ENCODE data around the gene IQSEC1. TPM values are rescaled to one million over a fixed set of nuclear protein-coding genes. Genes with fewer than 3 reads are reported as not detected.
A peak's percentile ranks its signal among the peaks of the same experiment; 100 is the strongest.

The IQSEC1 gene
- polyA plus RNA-seq, 4 donors: 1.1 to 24.8 (median 7.8) TPM

DNA sequence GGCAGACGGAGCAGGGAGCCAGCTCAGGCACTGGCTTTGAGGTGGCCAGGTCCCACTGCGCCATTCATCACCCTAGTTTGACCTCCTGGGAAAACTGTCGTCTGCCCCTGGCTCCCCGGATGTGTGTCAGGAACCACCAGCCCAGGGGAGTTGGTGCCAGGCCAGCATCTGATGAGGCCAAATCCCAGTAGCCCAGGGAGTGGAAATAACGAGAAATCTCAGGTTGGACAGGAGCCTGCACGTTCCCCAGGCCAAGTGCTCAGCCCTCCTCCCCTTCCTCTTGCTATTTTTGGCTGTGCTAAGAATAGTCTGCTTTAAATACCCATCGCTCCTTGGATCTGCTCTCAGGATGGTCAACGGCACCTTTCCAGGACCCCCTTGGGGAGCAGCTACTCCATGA, 138.8 kb downstream of the IQSEC1 start:
- no peak for FAIRE-seq
- peaks cover under 1 to 93% (median 4%) of the 10 kb centered on the region in 3 donors for H3K36me3 ChIP-seq (ENCODE audit: control insufficient read depth in 3 of 3, insufficient read depth in 2 of 3, low read depth in 1 of 3, low read length in 3 of 3)
- no peaks in the 10 kb centered on the region for H3K27me3 ChIP-seq (ENCODE audit: control insufficient read depth in 3 of 3, insufficient read depth in 3 of 3, low read length in 3 of 3)
- WGBS, 3 donors: 70 to 81% (median 80%) methylated on average over 7 to 8 of the region's 8 CpGs
- H3K4me1 ChIP-seq (ENCODE audit: control insufficient read depth in 3 of 3, insufficient read depth in 2 of 3, low read depth in 1 of 3, low read length in 2 of 3): peaks cover 0 to 14% (median 0%) of the 10 kb centered on the region in 3 donors
- H3K27ac ChIP-seq (ENCODE audit: low read depth in 1 of 3, low read length in 2 of 3): peak overlapping the region in 2 of 3 donors; percentile 22 to 24
- DNase-seq: no peak
- no peak overlapping the region for H3K4me3 ChIP-seq (ENCODE audit: low read depth in 1 of 3, low read length in 3 of 3)
- H3K9me3 ChIP-seq (ENCODE audit: control insufficient read depth in 2 of 2, insufficient read depth in 1 of 2, low read depth in 1 of 2, low read length in 1 of 2): no peaks in the 10 kb centered on the region

DNA sequence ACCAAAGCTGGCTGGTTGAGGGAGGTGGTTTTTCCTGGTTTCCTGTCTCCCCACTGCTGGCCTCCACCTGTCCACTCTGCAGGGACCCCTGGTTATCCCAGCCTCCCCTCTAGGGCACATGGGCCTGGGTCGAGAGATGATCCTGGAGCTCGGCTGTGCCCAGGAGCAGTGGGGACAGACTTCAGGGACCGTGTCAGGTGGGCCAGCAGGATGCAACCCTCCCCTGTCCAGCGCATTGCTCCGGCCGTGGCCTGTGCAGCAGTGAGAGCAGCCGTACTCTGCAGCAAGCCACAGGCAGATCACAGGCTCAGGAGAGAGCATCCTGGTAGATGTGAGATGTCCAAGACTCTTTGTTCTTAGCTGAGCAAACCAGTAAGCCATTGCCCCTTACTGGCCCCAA, 139.3 kb downstream of the IQSEC1 start:
- H3K36me3 ChIP-seq (ENCODE audit: control insufficient read depth in 3 of 3, insufficient read depth in 2 of 3, low read depth in 1 of 3, low read length in 3 of 3): peaks cover 0 to 93% (median 4%) of the 10 kb centered on the region in 3 donors
- no peak overlapping the region for H3K4me3 ChIP-seq (ENCODE audit: low read depth in 1 of 3, low read length in 3 of 3)
- H3K27me3 ChIP-seq (ENCODE audit: control insufficient read depth in 3 of 3, insufficient read depth in 3 of 3, low read length in 3 of 3): no peaks in the 10 kb centered on the region
- H3K27ac ChIP-seq (ENCODE audit: low read depth in 1 of 3, low read length in 2 of 3): peak overlapping the region in 1 of 3 donors; percentile 24
- FAIRE-seq (no peak), DNase-seq (no peak)
- WGBS, 3 donors: 85 to 94% (median 90%) methylated on average over 7 of the region's 7 CpGs
- H3K9me3 ChIP-seq (ENCODE audit: control insufficient read depth in 2 of 2, insufficient read depth in 1 of 2, low read depth in 1 of 2, low read length in 1 of 2): no peaks in the 10 kb centered on the region
- peaks cover 0 to 9% (median 0%) of the 10 kb centered on the region in 3 donors for H3K4me1 ChIP-seq (ENCODE audit: control insufficient read depth in 3 of 3, insufficient read depth in 2 of 3, low read depth in 1 of 3, low read length in 2 of 3)

DNA sequence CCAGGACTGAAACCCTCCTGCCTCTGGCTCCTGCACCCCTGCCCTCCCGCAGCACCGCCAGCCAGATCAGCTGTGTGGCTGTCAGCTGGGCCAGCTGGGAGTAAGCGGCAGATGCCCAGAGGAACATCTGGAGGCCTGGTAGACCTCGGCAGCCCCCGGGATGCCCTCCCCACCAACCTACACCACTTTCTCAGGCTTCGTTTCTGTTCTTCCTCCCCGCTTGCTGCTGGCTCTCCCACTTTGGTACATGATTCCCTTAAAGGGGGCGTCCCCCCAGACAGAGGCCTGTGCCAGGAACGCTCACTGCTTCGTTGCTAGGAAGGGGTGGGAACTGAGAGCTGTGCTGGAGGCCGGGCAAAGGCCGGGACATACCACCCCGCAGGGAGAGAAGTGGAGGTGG, 140.5 kb downstream of the IQSEC1 start:
- Histone ChIP-seq H3K27ac (ENCODE audit: low read depth in 1 of 3, low read length in 2 of 3) (no peak overlapping the region), H3K4me3 (ENCODE audit: low read depth in 1 of 3, low read length in 3 of 3) (no peak overlapping the region), H3K9me3 (ENCODE audit: control insufficient read depth in 2 of 2, insufficient read depth in 1 of 2, low read depth in 1 of 2, low read length in 1 of 2) (no peaks in the 10 kb centered on the region), H3K36me3 (ENCODE audit: control insufficient read depth in 3 of 3, insufficient read depth in 2 of 3, low read depth in 1 of 3, low read length in 3 of 3) (peaks cover 0 to 91% (median 4%) of the 10 kb centered on the region in 3 donors), H3K4me1 (ENCODE audit: control insufficient read depth in 3 of 3, insufficient read depth in 2 of 3, low read depth in 1 of 3, low read length in 2 of 3) (peaks cover 0 to 2% (median 0%) of the 10 kb centered on the region in 3 donors), H3K27me3 (ENCODE audit: control insufficient read depth in 3 of 3, insufficient read depth in 3 of 3, low read length in 3 of 3) (no peaks in the 10 kb centered on the region)
- FAIRE-seq (no peak), DNase-seq (no peak)
- 77 to 91% (median 87%) methylated on average over 13 of the region's 13 CpGs for WGBS, 3 donors

DNA sequence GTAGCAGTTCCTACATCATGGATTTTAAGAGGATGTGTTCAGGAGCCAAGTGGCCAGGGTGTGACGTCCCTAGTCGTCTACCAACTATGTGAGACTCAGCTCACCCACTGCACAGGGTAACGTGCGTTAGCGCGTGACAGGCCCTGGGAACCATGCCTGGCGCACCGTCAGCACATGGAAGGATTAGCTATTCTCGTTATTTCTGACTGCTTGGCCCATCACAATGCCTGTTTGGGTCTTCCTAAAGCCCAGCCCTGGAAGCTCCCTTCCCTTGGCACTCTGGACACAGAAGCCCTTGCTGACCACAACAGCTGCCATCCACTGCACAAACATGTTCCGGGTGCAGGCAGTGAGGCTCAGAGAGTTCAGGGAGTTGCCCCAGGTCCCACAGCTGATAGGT, 140.9 kb downstream of the IQSEC1 start:
- DNase-seq: no peak
- Histone ChIP-seq H3K27me3 (ENCODE audit: control insufficient read depth in 3 of 3, insufficient read depth in 3 of 3, low read length in 3 of 3) (no peaks in the 10 kb centered on the region), H3K4me3 (ENCODE audit: low read depth in 1 of 3, low read length in 3 of 3) (no peak overlapping the region), H3K36me3 (ENCODE audit: control insufficient read depth in 3 of 3, insufficient read depth in 2 of 3, low read depth in 1 of 3, low read length in 3 of 3) (peaks cover 0 to 91% (median 4%) of the 10 kb centered on the region in 3 donors), H3K4me1 (ENCODE audit: control insufficient read depth in 3 of 3, insufficient read depth in 2 of 3, low read depth in 1 of 3, low read length in 2 of 3) (no peaks in the 10 kb centered on the region), H3K27ac (ENCODE audit: low read depth in 1 of 3, low read length in 2 of 3) (no peak overlapping the region), H3K9me3 (ENCODE audit: control insufficient read depth in 2 of 2, insufficient read depth in 1 of 2, low read depth in 1 of 2, low read length in 1 of 2) (no peaks in the 10 kb centered on the region)
- no peak for FAIRE-seq
- WGBS, 3 donors: 75 to 84% (median 81%) methylated on average over 10 of the region's 10 CpGs

DNA sequence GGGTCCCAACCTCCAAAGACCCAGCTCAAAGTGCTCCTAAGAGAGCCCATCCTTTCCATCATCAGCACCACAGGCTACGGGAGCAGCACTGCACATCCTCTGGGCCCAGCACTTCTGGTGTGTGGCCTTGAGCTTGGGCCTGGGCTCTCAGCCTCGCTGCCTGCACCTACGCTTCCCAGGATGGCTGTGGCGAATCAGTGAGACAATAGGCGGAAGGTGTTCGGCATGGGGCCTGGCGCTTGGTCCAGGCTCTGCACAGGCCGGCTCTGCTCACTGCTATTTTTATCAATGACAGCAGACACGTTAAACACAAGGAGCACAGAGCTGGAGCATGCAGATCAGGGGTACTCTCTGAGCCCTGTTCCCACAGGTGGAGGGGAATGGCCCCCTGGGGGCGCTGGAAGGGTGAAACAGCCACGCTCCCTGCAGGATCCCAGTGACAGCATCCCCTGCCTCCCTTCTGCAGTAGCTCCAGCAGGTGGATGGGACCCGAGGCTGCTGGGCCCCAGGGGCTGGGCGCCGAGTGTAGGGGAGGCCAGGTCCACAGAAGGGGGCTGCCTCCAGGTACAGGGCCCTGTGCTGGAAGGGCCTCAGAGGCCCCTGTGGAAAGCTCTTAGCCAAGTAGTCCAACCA, 141.8 kb downstream of the IQSEC1 start:
- Histone ChIP-seq H3K27me3 (ENCODE audit: control insufficient read depth in 3 of 3, insufficient read depth in 3 of 3, low read length in 3 of 3) (no peaks in the 10 kb centered on the region), H3K9me3 (ENCODE audit: control insufficient read depth in 2 of 2, insufficient read depth in 1 of 2, low read depth in 1 of 2, low read length in 1 of 2) (no peaks in the 10 kb centered on the region), H3K4me3 (ENCODE audit: low read depth in 1 of 3, low read length in 3 of 3) (no peak overlapping the region), H3K4me1 (ENCODE audit: control insufficient read depth in 3 of 3, insufficient read depth in 2 of 3, low read depth in 1 of 3, low read length in 2 of 3) (no peaks in the 10 kb centered on the region), H3K36me3 (ENCODE audit: control insufficient read depth in 3 of 3, insufficient read depth in 2 of 3, low read depth in 1 of 3, low read length in 3 of 3) (peaks cover 0 to 94% (median 3%) of the 10 kb centered on the region in 3 donors), H3K27ac (ENCODE audit: low read depth in 1 of 3, low read length in 2 of 3) (no peak overlapping the region)
- WGBS, 3 donors: 86 to 88% (median 86%) methylated on average over 14 of the region's 14 CpGs
- DNase-seq (no peak), FAIRE-seq (no peak)

DNA sequence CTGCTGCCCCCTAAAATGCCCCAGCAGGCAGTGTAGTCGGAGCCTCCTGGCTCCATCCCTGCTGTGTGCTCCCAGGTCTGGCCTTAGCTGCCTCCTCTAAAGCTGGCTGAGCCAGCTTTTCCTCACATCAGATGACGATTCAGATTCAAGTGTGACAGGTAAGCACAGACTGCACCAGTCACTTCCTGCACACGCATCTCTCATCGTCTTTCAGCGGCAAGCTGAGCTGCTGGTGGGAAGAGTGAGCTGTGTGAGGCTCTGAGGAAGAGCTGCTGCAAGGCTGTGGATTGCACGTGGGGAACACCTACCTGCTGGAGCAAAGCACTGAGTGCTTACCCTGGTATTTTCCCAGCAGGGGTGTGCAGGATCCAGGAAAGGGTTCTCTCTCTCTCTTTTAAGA, 143.4 kb downstream of the IQSEC1 start:
- Histone ChIP-seq H3K4me1 (ENCODE audit: control insufficient read depth in 3 of 3, insufficient read depth in 2 of 3, low read depth in 1 of 3, low read length in 2 of 3) (no peaks in the 10 kb centered on the region), H3K27ac (ENCODE audit: low read depth in 1 of 3, low read length in 2 of 3) (no peak overlapping the region), H3K9me3 (ENCODE audit: control insufficient read depth in 2 of 2, insufficient read depth in 1 of 2, low read depth in 1 of 2, low read length in 1 of 2) (no peaks in the 10 kb centered on the region), H3K4me3 (ENCODE audit: low read depth in 1 of 3, low read length in 3 of 3) (no peak overlapping the region), H3K27me3 (ENCODE audit: control insufficient read depth in 3 of 3, insufficient read depth in 3 of 3, low read length in 3 of 3) (no peaks in the 10 kb centered on the region), H3K36me3 (ENCODE audit: control insufficient read depth in 3 of 3, insufficient read depth in 2 of 3, low read depth in 1 of 3, low read length in 3 of 3) (peaks cover 0 to 89% (median 0%) of the 10 kb centered on the region in 3 donors)
- 76 to 84% (median 76%) methylated on average over 6 of the region's 6 CpGs for WGBS, 3 donors
- no peak for FAIRE-seq
- DNase-seq: no peak

DNA sequence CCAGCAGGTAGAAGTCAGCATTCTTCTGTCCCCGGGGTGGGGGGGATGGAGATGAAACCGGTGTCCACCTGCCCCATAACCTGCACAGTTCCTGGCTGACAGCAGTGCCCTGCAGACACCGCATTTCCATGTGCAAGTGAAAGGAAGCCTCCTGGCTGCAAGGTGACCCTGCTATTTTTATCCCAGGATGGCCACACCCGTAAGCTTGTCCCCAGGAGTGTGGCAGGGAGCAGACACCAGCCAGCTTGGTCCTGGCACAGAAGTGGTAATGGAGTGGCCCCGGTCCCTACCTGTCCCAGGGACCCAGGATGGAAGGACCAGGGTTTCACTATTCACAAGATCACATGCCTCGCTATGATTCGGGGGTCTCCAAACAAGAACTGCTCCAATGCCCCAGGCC, 146.6 kb downstream of the IQSEC1 start:
- FAIRE-seq (no peak), DNase-seq (no peak)
- no peak overlapping the region for H3K27ac ChIP-seq (ENCODE audit: low read depth in 1 of 3, low read length in 2 of 3)
- H3K9me3 ChIP-seq (ENCODE audit: control insufficient read depth in 2 of 2, insufficient read depth in 1 of 2, low read depth in 1 of 2, low read length in 1 of 2): no peaks in the 10 kb centered on the region
- WGBS, 3 donors: 90 to 94% (median 91%) methylated on average over 7 of the region's 7 CpGs
- no peaks in the 10 kb centered on the region for H3K27me3 ChIP-seq (ENCODE audit: control insufficient read depth in 3 of 3, insufficient read depth in 3 of 3, low read length in 3 of 3)
- H3K4me1 ChIP-seq (ENCODE audit: control insufficient read depth in 3 of 3, insufficient read depth in 2 of 3, low read depth in 1 of 3, low read length in 2 of 3): no peaks in the 10 kb centered on the region
- peaks cover 0 to 89% (median 4%) of the 10 kb centered on the region in 3 donors for H3K36me3 ChIP-seq (ENCODE audit: control insufficient read depth in 3 of 3, insufficient read depth in 2 of 3, low read depth in 1 of 3, low read length in 3 of 3)
- no peak overlapping the region for H3K4me3 ChIP-seq (ENCODE audit: low read depth in 1 of 3, low read length in 3 of 3)

DNA sequence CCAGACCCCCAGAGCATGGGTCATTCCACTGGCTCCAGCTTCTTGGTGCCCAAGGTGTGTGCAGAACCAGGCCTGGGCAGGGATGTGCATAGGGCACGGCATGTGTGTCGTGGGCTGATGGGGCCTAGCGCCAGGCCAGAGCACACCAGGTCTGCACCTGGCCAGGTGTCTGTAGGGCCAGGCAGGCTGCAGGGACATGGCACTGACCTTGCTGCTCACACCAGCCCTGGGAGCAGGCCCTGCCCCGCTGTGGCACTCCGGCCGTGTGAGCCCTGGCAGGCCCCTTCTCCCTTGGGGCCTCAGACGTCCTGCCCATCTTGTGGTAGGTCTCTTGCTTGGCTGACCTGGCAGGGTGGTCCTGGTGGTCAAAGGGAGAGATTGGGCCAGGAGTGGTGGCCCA, 147.6 kb downstream of the IQSEC1 start:
- FAIRE-seq (no peak), DNase-seq (no peak)
- Histone ChIP-seq H3K27ac (ENCODE audit: low read depth in 1 of 3, low read length in 2 of 3) (no peak overlapping the region), H3K4me1 (ENCODE audit: control insufficient read depth in 3 of 3, insufficient read depth in 2 of 3, low read depth in 1 of 3, low read length in 2 of 3) (no peaks in the 10 kb centered on the region), H3K9me3 (ENCODE audit: control insufficient read depth in 2 of 2, insufficient read depth in 1 of 2, low read depth in 1 of 2, low read length in 1 of 2) (no peaks in the 10 kb centered on the region), H3K27me3 (ENCODE audit: control insufficient read depth in 3 of 3, insufficient read depth in 3 of 3, low read length in 3 of 3) (no peaks in the 10 kb centered on the region), H3K4me3 (ENCODE audit: low read depth in 1 of 3, low read length in 3 of 3) (no peak overlapping the region), H3K36me3 (ENCODE audit: control insufficient read depth in 3 of 3, insufficient read depth in 2 of 3, low read depth in 1 of 3, low read length in 3 of 3) (peaks cover 0 to 90% (median 4%) of the 10 kb centered on the region in 3 donors)
- 92 to 100% (median 94%) methylated on average over 7 of the region's 7 CpGs for WGBS, 3 donors

DNA sequence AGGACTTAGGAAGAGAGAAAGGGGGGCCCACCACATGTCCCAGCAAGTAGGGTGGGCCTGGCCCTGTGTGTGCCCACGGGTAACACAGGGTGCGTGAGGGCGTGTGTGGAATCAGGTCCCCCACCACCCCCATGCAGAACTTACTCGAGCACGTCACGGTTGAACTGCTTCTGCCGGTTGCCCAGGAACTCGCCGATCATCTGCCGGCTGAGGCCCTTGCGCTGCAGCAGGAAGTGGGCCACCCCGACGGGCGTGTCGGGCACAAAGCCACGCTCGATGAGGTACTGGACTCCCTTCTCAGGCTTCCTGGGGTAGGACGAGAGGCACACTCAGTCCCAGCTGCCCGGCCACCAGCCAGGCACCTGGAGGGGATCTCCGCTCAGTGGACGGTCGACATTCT, 148.8 kb downstream of the IQSEC1 start:
- H3K27me3 ChIP-seq (ENCODE audit: control insufficient read depth in 3 of 3, insufficient read depth in 3 of 3, low read length in 3 of 3): no peaks in the 10 kb centered on the region
- peaks cover 0 to 91% (median 4%) of the 10 kb centered on the region in 3 donors for H3K36me3 ChIP-seq (ENCODE audit: control insufficient read depth in 3 of 3, insufficient read depth in 2 of 3, low read depth in 1 of 3, low read length in 3 of 3)
- WGBS, 3 donors: 80 to 91% (median 82%) methylated on average over 22 of the region's 22 CpGs
- no peak for DNase-seq
- H3K4me1 ChIP-seq (ENCODE audit: control insufficient read depth in 3 of 3, insufficient read depth in 2 of 3, low read depth in 1 of 3, low read length in 2 of 3): no peaks in the 10 kb centered on the region
- no peak overlapping the region for H3K27ac ChIP-seq (ENCODE audit: low read depth in 1 of 3, low read length in 2 of 3)
- H3K9me3 ChIP-seq (ENCODE audit: control insufficient read depth in 2 of 2, insufficient read depth in 1 of 2, low read depth in 1 of 2, low read length in 1 of 2): no peaks in the 10 kb centered on the region
- H3K4me3 ChIP-seq (ENCODE audit: low read depth in 1 of 3, low read length in 3 of 3): no peak overlapping the region
- no peak for FAIRE-seq

Measured in small intestine (tissue), 7 donors.